ENCODE results near the gene MATN4.

- no peak for TF ChIP-seq CTCF (IDR thresholded peaks at IDR 0.05 in 4 of 5, conservative IDR thresholded peaks at IDR 0.05 in 1 of 5)
- no peak for TF ChIP-seq POLR2A (IDR thresholded peaks at IDR 0.05)
Measured at GRCh38 chr20:45257711-45258110, 50.4 kb downstream of the MATN4 start.
